Gastrocnemius medialis (tissue), 4 donors: ENCODE results near the gene ZP1. TPM values are rescaled to one million over a fixed set of nuclear protein-coding genes. Genes with fewer than 3 reads are reported as not detected.

ENCODE experiments used
- ATAC-seq, 2 donors: fragments of 150-250 bp; one replicate each; pipeline ENCODE4 v1.9.1; 2016
- DNase-seq, 2 donors: peaks; one replicate each; pipeline ENCODE4 v3.0.0-alpha.2; 2019
- H3K27ac ChIP-seq, 4 donors: fragments of 200-600 bp; sonication (generic); 1 replicate in 1 of 4; 2 replicates in 3 of 4; pipeline ENCODE4 v1.5.1; 2016 to 2018; ENCODE audit warnings: mild to moderate bottlenecking in 2 of 4, moderate library complexity in 1 of 4
- H3K27me3 ChIP-seq, 3 donors: fragments of 200-600 bp; sonication (generic) in 2 of 3; 1 replicate in 1 of 3; 2 replicates in 2 of 3; pipeline versions ENCODE4 v1.5.1 to v1.6.0; 2016 to 2019; ENCODE audit warnings: mild to moderate bottlenecking in 1 of 3, moderate library complexity in 1 of 3
- H3K36me3 ChIP-seq, 2 donors: fragments of 200-600 bp; sonication (generic) in 1 of 2; one replicate each; pipeline ENCODE4 v1.5.1; 2017 to 2018
- H3K4me1 ChIP-seq, 2 donors: fragments of 200-600 bp; sonication (generic) in 1 of 2; one replicate each; pipeline ENCODE4 v1.5.1; 2016 to 2017; ENCODE audit warnings: mild to moderate bottlenecking in 2 of 2
- H3K4me3 ChIP-seq, 4 donors: fragments of 200-600 bp; sonication (generic) in 3 of 4; 1 replicate in 1 of 4; 2 replicates in 3 of 4; pipeline ENCODE4 v1.5.1; 2016 to 2019; ENCODE audit warnings: mild to moderate bottlenecking in 2 of 4
- H3K9me3 ChIP-seq, 3 donors: fragments of 200-600 bp; sonication (generic) in 2 of 3; 1 replicate in 1 of 3; 2 replicates in 2 of 3; pipeline ENCODE4 v1.5.1; 2016 to 2019
- CTCF ChIP-seq, 5 experiments: fragments of 450-650 bp in 3 of 5; fragments of 200-600 bp in 2 of 5; sonication (generic) in 2 of 5; IDR thresholded peaks in 4 of 5; conservative IDR thresholded peaks in 1 of 5; 1 replicate in 4 of 5; 2 replicates in 1 of 5; pipeline ENCODE4 v1.5.1; 2016 to 2019; ENCODE audit warnings: antibody characterized with exemption in 5 of 5, mild to moderate bottlenecking in 3 of 5, moderate library complexity in 3 of 5
- POLR2A ChIP-seq, 2 donors: fragments of 450-650 bp; IDR thresholded peaks; one replicate each; pipeline ENCODE4 v1.6.1; 2017; ENCODE audit warnings: antibody characterized with exemption in 2 of 2, mild to moderate bottlenecking in 2 of 2, moderate library complexity in 2 of 2
- in situ Hi-C, 4 donors: fragments of 200-750 bp; cut with MboI; loops; one replicate each; pipeline versions ENCODE4 v1.15.0 to v1.8.0; 2017; ENCODE audit warnings: low sequenced_read_pairs in 4 of 4
- intact Hi-C: fragments of 100-400 bp; cut with DNase I; formaldehyde crosslinking; loops from one replicate; pipeline ENCODE4 v1.15.1; 2023; ENCODE audit warnings: low total_unique reads
- total RNA-seq, 4 donors: library from RNA; depleted of rRNA; stranded (reverse); fragments of >200 nt; gene quantifications; one replicate each; pipeline versions ENCODE4 v1.1.0 to v1.2.3, GENCODE V29; 2016

ZP1 gene
- total RNA-seq, 4 donors from 2014 or later, result not detected

- Histone ChIP-seq H3K36me3 (no peaks in the 10 kb centered on the region), H3K27me3 (no peaks in the 10 kb centered on the region), H3K9me3 (no peaks in the 10 kb centered on the region), H3K4me3 (peak within 1 kb of the TSS; percentile 82 to 88 (median 84)), H3K4me1 (peaks cover 52% of the 10 kb centered on the region in 2 donors), H3K27ac (peak within 1 kb of the TSS; percentile 93 to 98 (median 94))
- in situ Hi-C loops (loop anchor here in 1 of 4 donors (25.0 kb wide), 1 partner anchor 248 kb away; the partner anchor contains the start of gene VPS37C), intact Hi-C loops (no loop called here)
- TF ChIP-seq POLR2A (IDR thresholded peaks at IDR 0.05) (peak in 1 of 2 donors; percentile 68), CTCF (IDR thresholded peaks at IDR 0.05 in 4 of 5, conservative IDR thresholded peaks at IDR 0.05 in 1 of 5) (no peak)
- ATAC-seq (peak; percentile 82 to 84), DNase-seq (peak; percentile 83 to 85)
Measured at GRCh38 chr11:60913793-60914632, 46.7 kb downstream of the ZP1 start, which contains the start of gene TMEM109. TSS of gene TMEM109 (plus strand) at chr11:60914158. CDS start at chr11:60919694, 5,536 bp downstream.

GRCh38 chr11:60914633-60915247 is 47.4 kb downstream of the ZP1 start:
- peaks cover 59 to 60% of the 10 kb centered on the region in 2 donors for H3K4me1 ChIP-seq
- no peak for TF ChIP-seq POLR2A (IDR thresholded peaks at IDR 0.05)
- TF ChIP-seq CTCF (IDR thresholded peaks at IDR 0.05 in 4 of 5, conservative IDR thresholded peaks at IDR 0.05 in 1 of 5), result no peak
- peak; percentile 19 to 28 for ATAC-seq
- peak in 1 of 2 donors; percentile 48 for DNase-seq
- in situ Hi-C loops (loop anchor here in 1 of 4 donors (25.0 kb wide), 1 partner anchor 248 kb away; the partner anchor contains the start of gene VPS37C), intact Hi-C loops (no loop called here)
- peaks cover 0 to 3% of the 10 kb centered on the region in 2 donors for H3K36me3 ChIP-seq
- no peaks in the 10 kb centered on the region for H3K9me3 ChIP-seq
- no peaks in the 10 kb centered on the region for H3K27me3 ChIP-seq
- peak overlapping the region; percentile 93 to 98 (median 94) for H3K27ac ChIP-seq
- peak overlapping the region; percentile 82 to 88 (median 84) for H3K4me3 ChIP-seq

- H3K4me3 ChIP-seq, result peak overlapping the region; percentile 82 to 88 (median 84)
- H3K27me3 ChIP-seq, result no peaks in the 10 kb centered on the region
- peak overlapping the region; percentile 93 to 98 (median 94) for H3K27ac ChIP-seq
- H3K9me3 ChIP-seq, result no peaks in the 10 kb centered on the region
- DNase-seq, result peak; percentile 41 to 69
- H3K4me1 ChIP-seq, result peaks cover 60 to 64% of the 10 kb centered on the region in 2 donors
- in situ Hi-C loops (loop anchor here in 1 of 4 donors (25.0 kb wide), 1 partner anchor 247 kb away; the partner anchor contains the start of gene VPS37C), intact Hi-C loops (no loop called here)
- peak; percentile 23 to 27 for ATAC-seq
- peaks cover 0 to 9% of the 10 kb centered on the region in 2 donors for H3K36me3 ChIP-seq
- TF ChIP-seq CTCF (IDR thresholded peaks at IDR 0.05 in 4 of 5, conservative IDR thresholded peaks at IDR 0.05 in 1 of 5) (peak in 2 of 5 experiments; percentile 29 to 48), POLR2A (IDR thresholded peaks at IDR 0.05) (no peak)
Measured at GRCh38 chr11:60915248-60915914, 48.0 kb downstream of the ZP1 start.

- peak overlapping the region; percentile 64 to 96 (median 93) for H3K27ac ChIP-seq
- TF ChIP-seq CTCF (IDR thresholded peaks at IDR 0.05 in 4 of 5, conservative IDR thresholded peaks at IDR 0.05 in 1 of 5) (no peak), POLR2A (IDR thresholded peaks at IDR 0.05) (no peak)
- ATAC-seq, result no peak
- no peaks in the 10 kb centered on the region for H3K9me3 ChIP-seq
- no peak for DNase-seq
- intact Hi-C loops, result no loop called here
- in situ Hi-C loops, result loop anchor here in 1 of 4 donors (25.0 kb wide), 1 partner anchor 246 kb away; the partner anchor contains the start of gene VPS37C
- no peak overlapping the region for H3K4me3 ChIP-seq
- H3K27me3 ChIP-seq, result no peaks in the 10 kb centered on the region
- peaks cover 0 to 23% of the 10 kb centered on the region in 2 donors for H3K36me3 ChIP-seq
- peaks cover 60 to 64% of the 10 kb centered on the region in 2 donors for H3K4me1 ChIP-seq
Measured at GRCh38 chr11:60916669-60917206, 49.4 kb downstream of the ZP1 start.
